ENCODE measurements around the gene SRY.
"Not testable (repeated sequence)": the region's sequence is repeated elsewhere in the genome, so short reads cannot be mapped to it uniquely, and the experiment has no call there.

SRY gene

GRCh38 chrY:2787600-2787999, at the start of gene SRY:
TSS of gene SRY (minus strand) at chrY:2787682. CDS start at chrY:2787603, 79 bp downstream.
- no peak for DNase-seq

- DNase-seq = no peak
These were observed 49.6 kb upstream of the SRY start for GRCh38 chrY:2837078-2837477.

GRCh38 chrY:2835230-2835629, 47.7 kb upstream of the SRY start:
- DNase-seq = no peak

GRCh38 chrY:2828497-2828896, 41.0 kb upstream of the SRY start:
- no peak for DNase-seq

GRCh38 chrY:2824471-2824870, 37.0 kb upstream of the SRY start:
- no peak for DNase-seq

- DNase-seq = not testable (repeated sequence)
These were observed 29.8 kb upstream of the SRY start for GRCh38 chrY:2817146-2817896.

- DNase-seq = no peak
These were observed 12.8 kb upstream of the SRY start for GRCh38 chrY:2800246-2800645.

GRCh38 chrY:2797991-2798390, 10.5 kb upstream of the SRY start:
- DNase-seq = no peak

- no peak for DNase-seq
These were observed 9.6 kb upstream of the SRY start for GRCh38 chrY:2796977-2797523.

GRCh38 chrY:2789756-2790155, 2.3 kb upstream of the SRY start:
- no peak for DNase-seq

- no peak for DNase-seq
These were observed 488 bp downstream of the SRY start for GRCh38 chrY:2786876-2787512.

Data from NCI-H1930 (cell line).